ENCODE results near the gene TRIM42. TPM values are rescaled to one million over a fixed set of nuclear protein-coding genes. Genes with fewer than 3 reads are reported as not detected.
A peak's percentile ranks its signal among the peaks of the same experiment; 100 is the strongest.

Gene TRIM42
- polyA plus RNA-seq, 4 donors, result not detected

DNA sequence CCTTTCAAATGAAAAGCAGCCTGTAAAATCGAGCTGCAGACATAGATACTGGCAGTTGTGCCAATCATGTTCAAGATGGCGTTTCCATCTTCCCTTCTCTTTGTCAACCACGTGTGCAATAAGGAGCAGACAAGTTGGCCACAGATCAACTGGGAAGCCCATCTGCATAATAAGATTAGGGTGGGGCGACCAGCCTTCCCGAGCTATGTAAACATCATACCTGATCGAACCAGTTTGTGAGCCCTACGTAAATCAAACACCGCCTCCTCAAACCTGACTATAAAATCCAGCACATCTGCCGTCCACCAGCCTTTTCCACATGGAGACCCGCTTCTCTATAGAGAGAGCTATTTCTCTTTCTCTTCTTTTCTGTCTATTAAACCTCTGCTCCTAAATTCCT is 37.2 kb downstream of the TRIM42 start:
- no peaks in the 10 kb centered on the region for H3K9me3 ChIP-seq (ENCODE audit: control insufficient read depth in 2 of 2, insufficient read depth in 1 of 2, low read depth in 1 of 2, low read length in 1 of 2)
- H3K4me3 ChIP-seq (ENCODE audit: low read depth in 1 of 3, low read length in 3 of 3), result no peak overlapping the region
- DNase-seq (peak; percentile 2 to 19), FAIRE-seq (no peak)
- no peaks in the 10 kb centered on the region for H3K36me3 ChIP-seq (ENCODE audit: control insufficient read depth in 3 of 3, insufficient read depth in 2 of 3, low read depth in 1 of 3, low read length in 3 of 3)
- no peaks in the 10 kb centered on the region for H3K4me1 ChIP-seq (ENCODE audit: control insufficient read depth in 3 of 3, insufficient read depth in 2 of 3, low read depth in 1 of 3, low read length in 2 of 3)
- WGBS, 3 donors, result 33 to 63% (median 53%) methylated on average over 10 of the region's 10 CpGs
- H3K27me3 ChIP-seq (ENCODE audit: control insufficient read depth in 3 of 3, insufficient read depth in 3 of 3, low read length in 3 of 3), result no peaks in the 10 kb centered on the region
- no peak overlapping the region for H3K27ac ChIP-seq (ENCODE audit: low read depth in 1 of 3, low read length in 2 of 3)

GRCh38 chr3:140717921-140718320 is 40.1 kb downstream of the TRIM42 start:
- FAIRE-seq (no peak), DNase-seq (no peak)
- no peak overlapping the region for H3K27ac ChIP-seq (ENCODE audit: low read depth in 1 of 3, low read length in 2 of 3)
- no peaks in the 10 kb centered on the region for H3K9me3 ChIP-seq (ENCODE audit: control insufficient read depth in 2 of 2, insufficient read depth in 1 of 2, low read depth in 1 of 2, low read length in 1 of 2)
- H3K4me3 ChIP-seq (ENCODE audit: low read depth in 1 of 3, low read length in 3 of 3), result no peak overlapping the region
- WGBS, 3 donors, result 87 to 93% (median 87%) methylated on average over 3 of the region's 3 CpGs
- no peaks in the 10 kb centered on the region for H3K4me1 ChIP-seq (ENCODE audit: control insufficient read depth in 3 of 3, insufficient read depth in 2 of 3, low read depth in 1 of 3, low read length in 2 of 3)
- H3K27me3 ChIP-seq (ENCODE audit: control insufficient read depth in 3 of 3, insufficient read depth in 3 of 3, low read length in 3 of 3), result no peaks in the 10 kb centered on the region
- H3K36me3 ChIP-seq (ENCODE audit: control insufficient read depth in 3 of 3, insufficient read depth in 2 of 3, low read depth in 1 of 3, low read length in 3 of 3), result no peaks in the 10 kb centered on the region

DNA sequence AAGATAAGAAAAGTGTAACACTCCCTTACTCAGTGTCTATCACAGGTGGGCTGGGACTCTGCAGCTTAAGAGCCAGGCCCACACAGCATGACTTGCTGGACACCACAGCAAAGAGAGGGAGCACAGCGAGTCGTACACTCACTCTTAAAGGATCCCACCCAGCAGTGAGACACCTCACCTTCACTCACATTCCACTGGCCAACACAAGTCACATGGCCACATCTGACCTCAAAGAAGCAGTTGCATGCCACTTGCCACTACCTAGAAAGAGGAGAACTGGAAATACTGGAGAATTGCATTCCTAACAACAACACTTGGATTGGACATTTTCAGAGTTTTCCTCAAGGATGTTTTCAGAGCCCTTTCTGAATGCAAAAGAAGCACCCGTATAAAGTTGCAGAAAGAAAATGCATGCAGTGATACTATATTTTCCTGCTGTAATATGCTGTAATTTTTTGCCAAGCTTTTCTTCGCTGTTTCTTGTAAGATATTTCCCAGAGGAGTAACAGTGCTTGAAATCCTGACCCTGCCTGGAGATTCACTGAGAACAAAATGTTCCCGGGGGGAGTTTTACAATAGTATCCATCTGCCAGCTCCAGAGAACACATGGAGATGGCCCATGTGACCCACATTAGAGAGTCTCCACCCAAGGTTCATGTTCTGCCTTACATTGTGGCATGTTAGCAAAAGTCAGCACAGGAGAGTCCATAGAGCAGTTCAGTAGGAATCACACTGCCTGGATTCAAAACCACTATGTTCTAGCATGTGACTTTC is 42.2 kb downstream of the TRIM42 start:
- FAIRE-seq (no peak), DNase-seq (peak in 1 of 2 donors; percentile 8)
- 74 to 80% (median 77%) methylated on average over 5 of the region's 5 CpGs for WGBS, 3 donors
- Histone ChIP-seq H3K4me1 (ENCODE audit: control insufficient read depth in 3 of 3, insufficient read depth in 2 of 3, low read depth in 1 of 3, low read length in 2 of 3) (no peaks in the 10 kb centered on the region), H3K27ac (ENCODE audit: low read depth in 1 of 3, low read length in 2 of 3) (no peak overlapping the region), H3K4me3 (ENCODE audit: low read depth in 1 of 3, low read length in 3 of 3) (no peak overlapping the region), H3K27me3 (ENCODE audit: control insufficient read depth in 3 of 3, insufficient read depth in 3 of 3, low read length in 3 of 3) (no peaks in the 10 kb centered on the region), H3K36me3 (ENCODE audit: control insufficient read depth in 3 of 3, insufficient read depth in 2 of 3, low read depth in 1 of 3, low read length in 3 of 3) (no peaks in the 10 kb centered on the region), H3K9me3 (ENCODE audit: control insufficient read depth in 2 of 2, insufficient read depth in 1 of 2, low read depth in 1 of 2, low read length in 1 of 2) (no peaks in the 10 kb centered on the region)

DNA sequence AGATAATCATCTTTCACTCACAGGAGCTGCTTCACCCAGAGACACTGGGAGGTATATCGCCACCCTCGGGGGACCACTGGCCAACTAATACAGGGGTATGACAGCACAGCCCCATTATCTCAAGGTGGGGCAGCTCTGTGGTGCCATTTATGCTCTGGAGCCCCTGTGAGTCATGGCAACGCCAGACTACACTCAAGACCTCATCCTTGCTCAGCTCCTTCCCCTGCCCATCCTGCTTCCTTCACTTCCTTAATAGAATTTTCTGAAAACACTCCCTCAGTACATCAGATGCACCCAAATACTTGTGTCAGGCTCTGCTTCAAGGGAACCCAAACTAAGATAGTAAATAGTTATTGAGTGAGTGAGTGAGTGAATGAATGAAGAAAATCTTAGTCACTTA is 45.7 kb downstream of the TRIM42 start:
- Histone ChIP-seq H3K27ac (ENCODE audit: low read depth in 1 of 3, low read length in 2 of 3) (no peak overlapping the region), H3K4me3 (ENCODE audit: low read depth in 1 of 3, low read length in 3 of 3) (no peak overlapping the region), H3K9me3 (ENCODE audit: control insufficient read depth in 2 of 2, insufficient read depth in 1 of 2, low read depth in 1 of 2, low read length in 1 of 2) (no peaks in the 10 kb centered on the region), H3K27me3 (ENCODE audit: control insufficient read depth in 3 of 3, insufficient read depth in 3 of 3, low read length in 3 of 3) (no peaks in the 10 kb centered on the region), H3K36me3 (ENCODE audit: control insufficient read depth in 3 of 3, insufficient read depth in 2 of 3, low read depth in 1 of 3, low read length in 3 of 3) (no peaks in the 10 kb centered on the region), H3K4me1 (ENCODE audit: control insufficient read depth in 3 of 3, insufficient read depth in 2 of 3, low read depth in 1 of 3, low read length in 2 of 3) (no peaks in the 10 kb centered on the region)
- FAIRE-seq (no peak), DNase-seq (no peak)
- WGBS, 3 donors, result 50 to 82% (median 67%) methylated on average over 3 of the region's 3 CpGs

GRCh38 chr3:140724856-140725812 is 47.3 kb downstream of the TRIM42 start:
- Histone ChIP-seq H3K36me3 (ENCODE audit: control insufficient read depth in 3 of 3, insufficient read depth in 2 of 3, low read depth in 1 of 3, low read length in 3 of 3) (no peaks in the 10 kb centered on the region), H3K27ac (ENCODE audit: low read depth in 1 of 3, low read length in 2 of 3) (no peak overlapping the region), H3K9me3 (ENCODE audit: control insufficient read depth in 2 of 2, insufficient read depth in 1 of 2, low read depth in 1 of 2, low read length in 1 of 2) (no peaks in the 10 kb centered on the region), H3K4me3 (ENCODE audit: low read depth in 1 of 3, low read length in 3 of 3) (no peak overlapping the region), H3K27me3 (ENCODE audit: control insufficient read depth in 3 of 3, insufficient read depth in 3 of 3, low read length in 3 of 3) (no peaks in the 10 kb centered on the region), H3K4me1 (ENCODE audit: control insufficient read depth in 3 of 3, insufficient read depth in 2 of 3, low read depth in 1 of 3, low read length in 2 of 3) (no peaks in the 10 kb centered on the region)
- DNase-seq (no peak), FAIRE-seq (no peak)
- 72 to 84% (median 72%) methylated on average over 4 of the region's 4 CpGs for WGBS, 3 donors

GRCh38 chr3:140726066-140726465 is 48.2 kb downstream of the TRIM42 start:
- no peaks in the 10 kb centered on the region for H3K36me3 ChIP-seq (ENCODE audit: control insufficient read depth in 3 of 3, insufficient read depth in 2 of 3, low read depth in 1 of 3, low read length in 3 of 3)
- H3K27me3 ChIP-seq (ENCODE audit: control insufficient read depth in 3 of 3, insufficient read depth in 3 of 3, low read length in 3 of 3), result no peaks in the 10 kb centered on the region
- H3K4me1 ChIP-seq (ENCODE audit: control insufficient read depth in 3 of 3, insufficient read depth in 2 of 3, low read depth in 1 of 3, low read length in 2 of 3), result no peaks in the 10 kb centered on the region
- H3K27ac ChIP-seq (ENCODE audit: low read depth in 1 of 3, low read length in 2 of 3), result no peak overlapping the region
- 80 to 93% (median 90%) methylated on average over 1 of the region's 1 CpG for WGBS, 3 donors
- no peak overlapping the region for H3K4me3 ChIP-seq (ENCODE audit: low read depth in 1 of 3, low read length in 3 of 3)
- H3K9me3 ChIP-seq (ENCODE audit: control insufficient read depth in 2 of 2, insufficient read depth in 1 of 2, low read depth in 1 of 2, low read length in 1 of 2), result no peaks in the 10 kb centered on the region
- DNase-seq (no peak), FAIRE-seq (no peak)

DNA sequence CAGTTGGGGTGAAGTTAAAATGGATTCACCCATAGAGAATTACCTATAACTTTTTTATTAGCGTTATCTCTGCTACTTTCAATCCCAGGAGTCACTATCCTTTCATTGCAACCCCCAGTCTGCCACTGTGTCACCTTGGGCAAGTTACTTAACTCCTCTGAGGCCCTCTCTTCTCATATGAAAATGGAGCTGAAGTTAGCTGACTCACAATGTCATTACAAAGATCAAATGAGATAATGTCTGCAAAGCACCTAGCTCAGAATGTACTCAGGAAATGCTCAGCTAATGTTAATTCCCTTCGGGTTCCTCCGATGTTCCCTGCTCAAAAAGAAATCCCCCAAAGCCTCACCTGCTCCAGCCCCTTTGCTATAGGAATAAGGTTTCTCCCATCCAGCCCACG is 50.0 kb downstream of the TRIM42 start:
- Histone ChIP-seq H3K27ac (ENCODE audit: low read depth in 1 of 3, low read length in 2 of 3) (no peak overlapping the region), H3K36me3 (ENCODE audit: control insufficient read depth in 3 of 3, insufficient read depth in 2 of 3, low read depth in 1 of 3, low read length in 3 of 3) (no peaks in the 10 kb centered on the region), H3K4me3 (ENCODE audit: low read depth in 1 of 3, low read length in 3 of 3) (no peak overlapping the region), H3K27me3 (ENCODE audit: control insufficient read depth in 3 of 3, insufficient read depth in 3 of 3, low read length in 3 of 3) (no peaks in the 10 kb centered on the region), H3K4me1 (ENCODE audit: control insufficient read depth in 3 of 3, insufficient read depth in 2 of 3, low read depth in 1 of 3, low read length in 2 of 3) (no peaks in the 10 kb centered on the region), H3K9me3 (ENCODE audit: control insufficient read depth in 2 of 2, insufficient read depth in 1 of 2, low read depth in 1 of 2, low read length in 1 of 2) (no peaks in the 10 kb centered on the region)
- 59 to 68% (median 64%) methylated on average over 4 of the region's 4 CpGs for WGBS, 3 donors
- DNase-seq (peak in 1 of 2 donors; percentile 21), FAIRE-seq (no peak)

DNA sequence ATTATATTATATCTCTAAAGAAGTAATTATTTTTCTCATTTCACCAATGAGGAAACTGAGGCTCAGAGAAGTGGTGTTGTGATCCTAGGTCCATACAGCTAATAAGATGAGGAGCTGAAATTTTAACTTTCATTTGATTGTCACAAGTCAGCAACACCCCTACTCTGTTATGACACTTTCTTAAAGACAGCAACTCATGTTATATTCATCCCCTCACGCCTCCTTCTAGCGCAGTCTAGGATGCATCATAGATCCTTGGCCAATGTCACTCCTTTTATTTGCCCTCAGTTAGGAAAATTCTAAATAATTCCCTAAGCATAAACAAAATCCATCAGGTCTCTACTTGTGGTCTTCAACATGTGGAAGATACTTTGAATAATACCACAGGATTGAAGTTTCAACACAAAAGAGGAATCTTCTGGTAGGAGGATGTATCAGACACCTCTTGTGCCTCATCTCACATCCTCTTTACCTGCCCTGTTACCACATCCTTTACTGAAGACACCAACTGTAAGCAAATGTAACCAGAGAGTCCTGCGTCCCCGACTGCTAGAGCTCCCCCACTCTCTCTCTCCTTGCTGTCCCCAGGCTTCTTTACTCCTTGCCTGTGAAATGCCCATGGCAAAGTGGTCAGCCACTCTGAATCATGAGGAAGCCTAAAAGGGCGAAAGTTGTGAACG is 53.7 kb downstream of the TRIM42 start:
- H3K27ac ChIP-seq (ENCODE audit: low read depth in 1 of 3, low read length in 2 of 3), result no peak overlapping the region
- H3K27me3 ChIP-seq (ENCODE audit: control insufficient read depth in 3 of 3, insufficient read depth in 3 of 3, low read length in 3 of 3), result no peaks in the 10 kb centered on the region
- no peak for DNase-seq
- no peak overlapping the region for H3K4me3 ChIP-seq (ENCODE audit: low read depth in 1 of 3, low read length in 3 of 3)
- H3K36me3 ChIP-seq (ENCODE audit: control insufficient read depth in 3 of 3, insufficient read depth in 2 of 3, low read depth in 1 of 3, low read length in 3 of 3), result no peaks in the 10 kb centered on the region
- no peak for FAIRE-seq
- WGBS, 3 donors, result 73 to 90% (median 82%) methylated on average over 6 of the region's 6 CpGs
- no peaks in the 10 kb centered on the region for H3K4me1 ChIP-seq (ENCODE audit: control insufficient read depth in 3 of 3, insufficient read depth in 2 of 3, low read depth in 1 of 3, low read length in 2 of 3)
- H3K9me3 ChIP-seq (ENCODE audit: control insufficient read depth in 2 of 2, insufficient read depth in 1 of 2, low read depth in 1 of 2, low read length in 1 of 2), result no peaks in the 10 kb centered on the region

All from small intestine (tissue), 7 donors.